Neural cell (in vitro differentiated cells): ENCODE data around the gene PLEKHH3. TPM values are rescaled to one million over a fixed set of nuclear protein-coding genes. Genes with fewer than 3 reads are reported as not detected.

Experiments used
- H2AFZ ChIP-seq: fragments of 200-600, 300-800 bp; sonication (generic), shearing (Covaris generic); 2 replicates; pipeline ENCODE4 v1.6.0; 2014; ENCODE audit warnings: low read depth, mild to moderate bottlenecking, antibody characterized with exemption, low read length, moderate library complexity
- H3F3A ChIP-seq: fragments of 200-600 bp; shearing (Covaris generic); 2 replicates; pipeline ENCODE4 v1.6.1; 2016; ENCODE audit warnings: mild to moderate bottlenecking, moderate library complexity, mixed read lengths, antibody characterized with exemption, low read length; ENCODE audit not compliant: insufficient read depth, poor library complexity, severe bottlenecking
- H3K27ac ChIP-seq: fragments of 200-600, 300-800 bp; sonication (generic), shearing (Covaris generic); 2 replicates; pipeline ENCODE4 v1.5.1; 2014; ENCODE audit warnings: mild to moderate bottlenecking, low read length, moderate library complexity
- H3K27me3 ChIP-seq: fragments of 300-800, 200-600 bp; sonication (generic), shearing (Covaris generic); 2 replicates; pipeline ENCODE4 v1.6.0; 2014; ENCODE audit warnings: mild to moderate bottlenecking, low read depth, low read length, moderate library complexity; ENCODE audit not compliant: insufficient read depth
- H3K36me3 ChIP-seq: fragments of 300-800, 200-600 bp; sonication (generic), shearing (Covaris generic); 2 replicates; pipeline ENCODE4 v1.5.1; 2014; ENCODE audit warnings: mild to moderate bottlenecking, antibody characterized with exemption, low read length, moderate library complexity; ENCODE audit not compliant: insufficient read depth
- H3K4me2 ChIP-seq: fragments of 300-800, 200-600 bp; sonication (generic), shearing (Covaris generic); 2 replicates; pipeline ENCODE4 v1.6.0; 2014; ENCODE audit warnings: mild to moderate bottlenecking, low read length
- H3K4me3 ChIP-seq: fragments of 300-800, 200-600 bp; sonication (generic), shearing (Covaris generic); 2 replicates; pipeline ENCODE4 v1.5.1; 2014; ENCODE audit warnings: mild to moderate bottlenecking, low read length, moderate library complexity
- H3K79me2 ChIP-seq: fragments of 200-600 bp; shearing (Covaris generic); replicated peaks from 2 replicates; pipeline ENCODE4 v1.6.0; 2014; ENCODE audit warnings: mild to moderate bottlenecking, low read length, moderate library complexity; ENCODE audit not compliant: insufficient read depth
- H3K9ac ChIP-seq: fragments of 300-800, 200-600 bp; sonication (generic), shearing (Covaris generic); 2 replicates; pipeline ENCODE4 v1.6.1; 2016; ENCODE audit warnings: mild to moderate bottlenecking, low read length, mixed read lengths
- H3K9me2 ChIP-seq: fragments of 200-600 bp; shearing (Covaris generic); 2 replicates; pipeline ENCODE4 v1.6.1; 2016; ENCODE audit warnings: mild to moderate bottlenecking, low read length, mixed read lengths; ENCODE audit not compliant: insufficient read depth
- H3K9me3 ChIP-seq: fragments of 200-600, 300-800 bp; sonication (generic), shearing (Covaris generic); 2 replicates; pipeline ENCODE4 v1.6.1; 2016; ENCODE audit warnings: mild to moderate bottlenecking, mixed run types, low read length, moderate library complexity, mixed read lengths
- H4K20me1 ChIP-seq: fragments of 200-600 bp; shearing (Covaris generic); 2 replicates; pipeline ENCODE4 v1.6.1; 2016; ENCODE audit warnings: mild to moderate bottlenecking, mixed run types; ENCODE audit not compliant: insufficient read depth
- CTCF ChIP-seq: fragments of 450-650 bp; IDR thresholded peaks from 2 replicates; pipeline ENCODE4 v1.5.1; 2014; ENCODE audit warnings: antibody characterized with exemption, mild to moderate bottlenecking, moderate library complexity; ENCODE audit not compliant: poor library complexity, severe bottlenecking
- EP300 ChIP-seq: fragments of 450-650 bp; conservative IDR thresholded peaks from 2 replicates; pipeline ENCODE4 v1.6.1; 2014; ENCODE audit warnings: antibody characterized with exemption, mild to moderate bottlenecking, moderate library complexity; ENCODE audit not compliant: poor library complexity, severe bottlenecking
- EZH2 ChIP-seq: fragments of 200-600, 300-800 bp; shearing (Covaris generic), sonication (generic); IDR thresholded peaks from 2 replicates; pipeline ENCODE4 v1.6.1; 2014; ENCODE audit warnings: antibody characterized with exemption, low read length, borderline replicate concordance, mild to moderate bottlenecking; ENCODE audit not compliant: insufficient read depth, poor library complexity, severe bottlenecking
- MXI1 ChIP-seq: fragments of 450-650 bp; conservative IDR thresholded peaks from 2 replicates; pipeline ENCODE4 v1.6.1; 2014; ENCODE audit warnings: antibody characterized with exemption, mild to moderate bottlenecking; ENCODE audit not compliant: poor library complexity, severe bottlenecking
- POLR2AphosphoS5 ChIP-seq: IDR thresholded peaks from 2 replicates; pipeline ENCODE4 v1.6.1; 2012
- RAD21 ChIP-seq: fragments of 450-650 bp; conservative IDR thresholded peaks from 2 replicates; pipeline ENCODE4 v1.6.1; 2014; ENCODE audit warnings: antibody characterized with exemption, mild to moderate bottlenecking, moderate library complexity
- REST ChIP-seq: IDR thresholded peaks from 2 replicates; pipeline ENCODE4 v1.6.1; 2012; ENCODE audit warnings: borderline replicate concordance
- SMC3 ChIP-seq: fragments of 450-650 bp; conservative IDR thresholded peaks from 2 replicates; pipeline ENCODE4 v1.6.1; 2014; ENCODE audit warnings: antibody characterized with exemption, mild to moderate bottlenecking, moderate library complexity; ENCODE audit not compliant: poor library complexity
- TAF1 ChIP-seq: IDR thresholded peaks from 2 replicates; pipeline ENCODE4 v1.6.1; 2012; ENCODE audit warnings: low read depth
- polyA plus RNA-seq: library from polyadenylated mRNA; depleted of rRNA; stranded (reverse); fragments of >200 nt; gene quantifications from 2 replicates; pipeline ENCODE4 v1.2.3, GENCODE V29; 2014

The PLEKHH3 gene
- polyA plus RNA-seq, 1 donor from 2014 or later = 18.4 TPM

GRCh38 chr17:42642336-42642735 lies 34.5 kb downstream of the PLEKHH3 start:
- TF ChIP-seq RAD21 = no peak
- no peak for TF ChIP-seq POLR2AphosphoS5
- no peak for TF ChIP-seq SMC3
- TF ChIP-seq EZH2 = no peak
- TF ChIP-seq CTCF = no peak
- no peak for TF ChIP-seq EP300
- TF ChIP-seq REST = no peak
- H3K9me3 ChIP-seq = no peaks in the 10 kb centered on the region
- no peaks in the 10 kb centered on the region for H4K20me1 ChIP-seq
- H3K9me2 ChIP-seq = no peaks in the 10 kb centered on the region
- no peaks in the 10 kb centered on the region for H3K36me3 ChIP-seq
- no peaks in the 10 kb centered on the region for H3F3A ChIP-seq
- H3K27me3 ChIP-seq = no peaks in the 10 kb centered on the region
- H2AFZ ChIP-seq = no peak overlapping the region
- no peak overlapping the region for H3K27ac ChIP-seq
- H3K9ac ChIP-seq = no peak overlapping the region
- H3K4me2 ChIP-seq = no peak overlapping the region
- no peaks in the 10 kb centered on the region for H3K79me2 ChIP-seq
- H3K4me3 ChIP-seq = no peak overlapping the region

GRCh38 chr17:42640121-42640520 lies 36.7 kb downstream of the PLEKHH3 start:
- no peak overlapping the region for H3K4me3 ChIP-seq
- H2AFZ ChIP-seq = no peak overlapping the region
- H3K27ac ChIP-seq = no peak overlapping the region
- H3K9me3 ChIP-seq = no peaks in the 10 kb centered on the region
- no peaks in the 10 kb centered on the region for H3K27me3 ChIP-seq
- no peaks in the 10 kb centered on the region for H3K79me2 ChIP-seq
- H3K9ac ChIP-seq = no peak overlapping the region
- H3F3A ChIP-seq = no peaks in the 10 kb centered on the region
- no peaks in the 10 kb centered on the region for H3K9me2 ChIP-seq
- no peak overlapping the region for H3K4me2 ChIP-seq
- H4K20me1 ChIP-seq = no peaks in the 10 kb centered on the region
- TF ChIP-seq CTCF (no peak), EP300 (no peak), TAF1 (no peak), REST (no peak), EZH2 (no peak), SMC3 (no peak), POLR2AphosphoS5 (no peak), RAD21 (no peak), MXI1 (no peak)
- no peaks in the 10 kb centered on the region for H3K36me3 ChIP-seq
